ENCODE results near the gene CSMD2. TPM values are rescaled to one million over a fixed set of nuclear protein-coding genes. Genes with fewer than 3 reads are reported as not detected.
A peak's percentile ranks its signal among the peaks of the same experiment; 100 is the strongest.

Gene CSMD2
- polyA plus RNA-seq, 4 donors: under 0.01 to 0.54 (median 0.09) TPM

GRCh38 chr1:33532250-33532649 is 632.8 kb downstream of the CSMD2 start:
- DNase-seq (no peak), FAIRE-seq (no peak)
- Histone ChIP-seq H3K27me3 (ENCODE audit: control insufficient read depth in 3 of 3, insufficient read depth in 3 of 3, low read length in 3 of 3) (no peaks in the 10 kb centered on the region), H3K4me1 (ENCODE audit: control insufficient read depth in 3 of 3, insufficient read depth in 2 of 3, low read depth in 1 of 3, low read length in 2 of 3) (peaks cover 0 to 2% (median 0%) of the 10 kb centered on the region in 3 donors), H3K4me3 (ENCODE audit: low read depth in 1 of 3, low read length in 3 of 3) (no peak overlapping the region), H3K36me3 (ENCODE audit: control insufficient read depth in 3 of 3, insufficient read depth in 2 of 3, low read depth in 1 of 3, low read length in 3 of 3) (no peaks in the 10 kb centered on the region), H3K9me3 (ENCODE audit: control insufficient read depth in 2 of 2, insufficient read depth in 1 of 2, low read depth in 1 of 2, low read length in 1 of 2) (no peaks in the 10 kb centered on the region), H3K27ac (ENCODE audit: low read depth in 1 of 3, low read length in 2 of 3) (no peak overlapping the region)
- WGBS, 3 donors: 72 to 73% (median 72%) methylated on average over 3 of the region's 3 CpGs

GRCh38 chr1:33529957-33530356 is 635.1 kb downstream of the CSMD2 start:
- Histone ChIP-seq H3K9me3 (ENCODE audit: control insufficient read depth in 2 of 2, insufficient read depth in 1 of 2, low read depth in 1 of 2, low read length in 1 of 2) (no peaks in the 10 kb centered on the region), H3K4me3 (ENCODE audit: low read depth in 1 of 3, low read length in 3 of 3) (no peak overlapping the region), H3K36me3 (ENCODE audit: control insufficient read depth in 3 of 3, insufficient read depth in 2 of 3, low read depth in 1 of 3, low read length in 3 of 3) (no peaks in the 10 kb centered on the region), H3K4me1 (ENCODE audit: control insufficient read depth in 3 of 3, insufficient read depth in 2 of 3, low read depth in 1 of 3, low read length in 2 of 3) (peaks cover 0 to 2% (median 0%) of the 10 kb centered on the region in 3 donors), H3K27me3 (ENCODE audit: control insufficient read depth in 3 of 3, insufficient read depth in 3 of 3, low read length in 3 of 3) (no peaks in the 10 kb centered on the region), H3K27ac (ENCODE audit: low read depth in 1 of 3, low read length in 2 of 3) (no peak overlapping the region)
- 44 to 48% (median 44%) methylated on average over 1 of the region's 1 CpG for WGBS, 3 donors
- FAIRE-seq (no peak), DNase-seq (no peak)

DNA sequence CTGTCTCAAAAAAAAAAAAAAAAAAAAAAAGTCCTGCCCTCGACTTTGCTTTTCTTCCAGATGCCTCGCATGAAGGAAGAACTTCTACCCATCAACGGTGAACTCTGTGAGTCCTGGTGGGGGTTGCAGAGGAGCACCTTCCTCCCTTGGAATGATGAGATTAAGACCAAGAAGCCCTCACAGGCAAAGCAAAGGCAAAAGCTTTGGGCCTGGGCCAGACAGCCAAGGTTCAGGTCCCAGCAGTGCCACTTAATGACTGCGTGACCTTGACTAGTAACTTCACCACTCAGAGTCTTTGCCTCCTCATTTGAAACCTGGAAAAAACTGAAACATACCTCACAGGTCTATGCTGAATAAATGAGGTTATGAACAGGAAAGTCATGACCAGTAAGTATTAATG is 637.1 kb downstream of the CSMD2 start:
- DNase-seq: peak in 1 of 2 donors; percentile 72
- 42 to 84% (median 72%) methylated on average over 4 of the region's 4 CpGs for WGBS, 3 donors

DNA sequence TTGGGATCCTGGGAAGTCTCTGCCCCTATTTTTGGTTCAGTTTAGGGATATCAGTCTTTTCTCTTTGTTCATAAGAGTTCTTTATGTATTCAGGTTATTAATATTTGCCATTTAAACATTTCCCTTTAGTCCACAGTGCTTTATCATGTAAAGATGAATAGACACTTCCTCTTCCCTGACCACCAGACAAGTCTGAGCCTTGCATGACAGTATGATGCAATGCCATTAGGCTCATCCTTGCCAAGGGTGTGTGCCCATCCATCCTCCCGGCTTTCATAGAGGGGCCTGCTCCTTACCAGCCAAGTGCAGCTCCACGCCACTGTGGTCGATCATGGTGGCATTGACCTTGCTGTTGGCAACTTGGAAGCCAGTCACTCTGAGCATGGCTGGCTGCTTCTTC is 640.4 kb downstream of the CSMD2 start:
- H3K4me3 ChIP-seq (ENCODE audit: low read depth in 1 of 3, low read length in 3 of 3): no peak overlapping the region
- H3K27me3 ChIP-seq (ENCODE audit: control insufficient read depth in 3 of 3, insufficient read depth in 3 of 3, low read length in 3 of 3): peaks cover 0 to 9% (median 0%) of the 10 kb centered on the region in 3 donors
- no peak for DNase-seq
- no peaks in the 10 kb centered on the region for H3K36me3 ChIP-seq (ENCODE audit: control insufficient read depth in 3 of 3, insufficient read depth in 2 of 3, low read depth in 1 of 3, low read length in 3 of 3)
- peaks cover 0 to 2% (median 0%) of the 10 kb centered on the region in 3 donors for H3K4me1 ChIP-seq (ENCODE audit: control insufficient read depth in 3 of 3, insufficient read depth in 2 of 3, low read depth in 1 of 3, low read length in 2 of 3)
- no peak overlapping the region for H3K27ac ChIP-seq (ENCODE audit: low read depth in 1 of 3, low read length in 2 of 3)
- no peaks in the 10 kb centered on the region for H3K9me3 ChIP-seq (ENCODE audit: control insufficient read depth in 2 of 2, insufficient read depth in 1 of 2, low read depth in 1 of 2, low read length in 1 of 2)
- 91 to 94% (median 92%) methylated on average over 3 of the region's 3 CpGs for WGBS, 3 donors
- FAIRE-seq: no peak

More for the DNA sequence above, 637.1 kb downstream of the CSMD2 start:
- FAIRE-seq: no peak
- Histone ChIP-seq H3K36me3 (ENCODE audit: control insufficient read depth in 3 of 3, insufficient read depth in 2 of 3, low read depth in 1 of 3, low read length in 3 of 3) (no peaks in the 10 kb centered on the region), H3K9me3 (ENCODE audit: control insufficient read depth in 2 of 2, insufficient read depth in 1 of 2, low read depth in 1 of 2, low read length in 1 of 2) (no peaks in the 10 kb centered on the region), H3K4me1 (ENCODE audit: control insufficient read depth in 3 of 3, insufficient read depth in 2 of 3, low read depth in 1 of 3, low read length in 2 of 3) (peaks cover 0 to 2% (median 0%) of the 10 kb centered on the region in 3 donors), H3K27me3 (ENCODE audit: control insufficient read depth in 3 of 3, insufficient read depth in 3 of 3, low read length in 3 of 3) (peaks cover 0 to 2% (median 0%) of the 10 kb centered on the region in 3 donors), H3K4me3 (ENCODE audit: low read depth in 1 of 3, low read length in 3 of 3) (no peak overlapping the region), H3K27ac (ENCODE audit: low read depth in 1 of 3, low read length in 2 of 3) (no peak overlapping the region)

- no peak overlapping the region for H3K4me3 ChIP-seq (ENCODE audit: low read depth in 1 of 3, low read length in 3 of 3)
- FAIRE-seq (no peak), DNase-seq (no peak)
- no peaks in the 10 kb centered on the region for H3K36me3 ChIP-seq (ENCODE audit: control insufficient read depth in 3 of 3, insufficient read depth in 2 of 3, low read depth in 1 of 3, low read length in 3 of 3)
- H3K4me1 ChIP-seq (ENCODE audit: control insufficient read depth in 3 of 3, insufficient read depth in 2 of 3, low read depth in 1 of 3, low read length in 2 of 3): no peaks in the 10 kb centered on the region
- H3K27ac ChIP-seq (ENCODE audit: low read depth in 1 of 3, low read length in 2 of 3): no peak overlapping the region
- WGBS, 3 donors: 83 to 92% (median 89%) methylated on average over 27 of the region's 27 CpGs
- no peaks in the 10 kb centered on the region for H3K9me3 ChIP-seq (ENCODE audit: control insufficient read depth in 2 of 2, insufficient read depth in 1 of 2, low read depth in 1 of 2, low read length in 1 of 2)
- peaks cover 0 to 7% (median 0%) of the 10 kb centered on the region in 3 donors for H3K27me3 ChIP-seq (ENCODE audit: control insufficient read depth in 3 of 3, insufficient read depth in 3 of 3, low read length in 3 of 3)
These were observed 645.7 kb downstream of the CSMD2 start for GRCh38 chr1:33519240-33519884.

GRCh38 chr1:33517596-33518250 is 647.3 kb downstream of the CSMD2 start:
- Histone ChIP-seq H3K9me3 (ENCODE audit: control insufficient read depth in 2 of 2, insufficient read depth in 1 of 2, low read depth in 1 of 2, low read length in 1 of 2) (no peaks in the 10 kb centered on the region), H3K4me1 (ENCODE audit: control insufficient read depth in 3 of 3, insufficient read depth in 2 of 3, low read depth in 1 of 3, low read length in 2 of 3) (no peaks in the 10 kb centered on the region), H3K27me3 (ENCODE audit: control insufficient read depth in 3 of 3, insufficient read depth in 3 of 3, low read length in 3 of 3) (peaks cover 0 to 5% (median 0%) of the 10 kb centered on the region in 3 donors), H3K4me3 (ENCODE audit: low read depth in 1 of 3, low read length in 3 of 3) (no peak overlapping the region), H3K27ac (ENCODE audit: low read depth in 1 of 3, low read length in 2 of 3) (no peak overlapping the region), H3K36me3 (ENCODE audit: control insufficient read depth in 3 of 3, insufficient read depth in 2 of 3, low read depth in 1 of 3, low read length in 3 of 3) (no peaks in the 10 kb centered on the region)
- WGBS, 3 donors: 67 to 75% (median 69%) methylated on average over 12 of the region's 12 CpGs
- peak in 1 of 2 donors; percentile 14 for DNase-seq
- no peak for FAIRE-seq

DNA sequence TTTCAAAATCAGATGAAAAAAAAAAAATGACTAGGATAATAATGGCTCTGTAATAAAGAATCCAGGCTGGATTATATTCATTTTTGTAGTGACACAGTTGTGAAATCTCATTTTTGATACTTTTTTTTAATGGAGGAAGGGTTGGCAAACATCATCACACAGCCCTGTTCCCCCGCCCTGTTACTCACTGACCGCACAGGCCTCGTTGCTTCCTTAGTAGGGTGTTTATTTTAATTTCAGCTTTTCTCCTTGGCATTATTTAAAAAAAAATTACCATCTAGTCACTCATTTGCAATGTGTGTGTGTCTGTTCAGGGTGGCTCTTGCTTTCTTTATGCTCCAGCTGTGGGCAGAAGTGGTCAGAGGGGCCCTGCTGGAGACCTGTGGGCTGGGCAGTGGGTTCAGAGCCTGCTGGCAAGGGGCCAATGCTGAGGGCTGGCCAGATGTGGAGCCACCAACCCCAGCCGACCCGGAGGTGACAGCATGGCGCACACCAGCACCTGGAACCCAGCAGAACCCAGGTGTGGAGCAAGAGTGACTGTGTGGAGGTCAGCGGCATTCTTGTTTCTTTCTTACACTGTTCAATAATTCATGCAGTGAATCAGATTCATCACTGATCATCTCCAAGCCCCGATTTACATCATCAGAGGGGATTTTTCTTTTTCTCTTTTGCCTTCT is 648.0 kb downstream of the CSMD2 start:
- FAIRE-seq (no peak), DNase-seq (no peak)
- WGBS, 3 donors: 68 to 76% (median 73%) methylated on average over 8 of the region's 8 CpGs
- H3K36me3 ChIP-seq (ENCODE audit: control insufficient read depth in 3 of 3, insufficient read depth in 2 of 3, low read depth in 1 of 3, low read length in 3 of 3): no peaks in the 10 kb centered on the region
- peak overlapping the region in 1 of 3 donors; percentile 12 for H3K27ac ChIP-seq (ENCODE audit: low read depth in 1 of 3, low read length in 2 of 3)
- H3K27me3 ChIP-seq (ENCODE audit: control insufficient read depth in 3 of 3, insufficient read depth in 3 of 3, low read length in 3 of 3): peaks cover 0 to 5% (median 0%) of the 10 kb centered on the region in 3 donors
- H3K4me1 ChIP-seq (ENCODE audit: control insufficient read depth in 3 of 3, insufficient read depth in 2 of 3, low read depth in 1 of 3, low read length in 2 of 3): no peaks in the 10 kb centered on the region
- H3K4me3 ChIP-seq (ENCODE audit: low read depth in 1 of 3, low read length in 3 of 3): no peak overlapping the region
- H3K9me3 ChIP-seq (ENCODE audit: control insufficient read depth in 2 of 2, insufficient read depth in 1 of 2, low read depth in 1 of 2, low read length in 1 of 2): no peaks in the 10 kb centered on the region

DNA sequence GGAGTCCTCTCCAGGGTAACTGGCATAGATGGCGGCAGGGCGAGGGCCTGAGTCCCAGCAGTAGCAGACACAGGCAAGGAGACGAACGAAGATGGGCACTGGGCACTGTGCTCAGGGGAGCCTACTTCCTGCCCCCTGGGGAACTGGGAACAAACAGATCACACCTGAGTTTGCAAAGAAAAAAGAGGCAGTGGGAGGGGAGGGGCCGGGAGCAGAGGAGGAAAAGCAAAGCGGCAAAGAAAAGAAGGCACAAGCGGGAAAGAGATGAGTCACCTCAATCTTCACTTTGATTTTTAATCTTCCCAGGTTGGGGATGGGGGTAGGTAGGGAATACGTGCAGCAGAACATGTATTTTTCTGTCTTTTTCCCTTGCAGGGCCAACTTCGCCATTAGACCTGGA is 648.6 kb downstream of the CSMD2 start:
- Histone ChIP-seq H3K27ac (ENCODE audit: low read depth in 1 of 3, low read length in 2 of 3) (no peak overlapping the region), H3K4me3 (ENCODE audit: low read depth in 1 of 3, low read length in 3 of 3) (no peak overlapping the region), H3K4me1 (ENCODE audit: control insufficient read depth in 3 of 3, insufficient read depth in 2 of 3, low read depth in 1 of 3, low read length in 2 of 3) (no peaks in the 10 kb centered on the region), H3K27me3 (ENCODE audit: control insufficient read depth in 3 of 3, insufficient read depth in 3 of 3, low read length in 3 of 3) (peaks cover 0 to 4% (median 0%) of the 10 kb centered on the region in 3 donors), H3K36me3 (ENCODE audit: control insufficient read depth in 3 of 3, insufficient read depth in 2 of 3, low read depth in 1 of 3, low read length in 3 of 3) (no peaks in the 10 kb centered on the region), H3K9me3 (ENCODE audit: control insufficient read depth in 2 of 2, insufficient read depth in 1 of 2, low read depth in 1 of 2, low read length in 1 of 2) (no peaks in the 10 kb centered on the region)
- DNase-seq (no peak), FAIRE-seq (no peak)
- 63 to 81% (median 63%) methylated on average over 9 of the region's 9 CpGs for WGBS, 3 donors
